ENCODE data around the gene CCSER1.
"Not testable (repeated sequence)": the region's sequence is repeated elsewhere in the genome, so short reads cannot be mapped to it uniquely, and the experiment has no call there.

CCSER1 gene

DNA sequence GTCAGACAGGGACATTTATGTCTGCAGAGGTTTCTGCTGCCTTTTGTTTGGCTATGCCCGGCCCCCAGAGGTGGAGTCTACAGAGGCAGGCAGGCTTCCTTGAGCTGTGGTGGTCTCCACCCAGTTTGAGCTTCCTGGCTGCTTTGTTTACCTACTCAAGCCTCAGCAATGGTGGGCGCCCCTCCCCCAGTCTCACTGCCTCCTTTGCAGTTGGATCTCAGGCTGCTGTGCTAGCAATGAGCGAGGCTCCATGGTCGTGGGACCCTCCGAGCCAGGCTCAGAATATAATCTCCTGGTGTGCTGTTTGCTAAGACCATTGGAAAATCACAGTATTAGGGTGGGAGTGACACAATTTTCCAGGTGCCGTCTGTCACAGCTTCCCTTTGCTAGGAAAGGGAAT lies 578.3 kb downstream of the CCSER1 start:
- DNase-seq (ENCODE audit: low spot score) = not testable (repeated sequence)

DNA sequence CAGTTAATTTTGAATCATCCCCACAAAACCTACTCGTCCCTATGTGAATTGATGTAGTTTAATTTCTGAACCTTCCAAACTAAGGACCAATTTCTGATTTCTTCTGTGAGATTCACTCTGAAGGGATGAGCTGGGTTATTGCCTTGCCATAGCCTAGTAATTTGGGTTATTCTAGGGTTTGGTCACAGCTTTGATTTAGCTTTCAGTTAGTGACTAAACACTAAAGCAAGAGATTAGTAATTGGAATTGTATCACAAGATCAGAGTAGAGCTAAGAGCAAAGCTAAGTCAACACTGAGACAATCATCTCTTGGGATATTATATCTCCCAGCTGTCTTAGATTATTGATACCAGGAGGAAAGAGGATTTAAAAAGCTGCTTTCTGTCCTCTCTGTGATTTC lies 588.0 kb downstream of the CCSER1 start:
- DNase-seq (ENCODE audit: low spot score) = no peak

DNA sequence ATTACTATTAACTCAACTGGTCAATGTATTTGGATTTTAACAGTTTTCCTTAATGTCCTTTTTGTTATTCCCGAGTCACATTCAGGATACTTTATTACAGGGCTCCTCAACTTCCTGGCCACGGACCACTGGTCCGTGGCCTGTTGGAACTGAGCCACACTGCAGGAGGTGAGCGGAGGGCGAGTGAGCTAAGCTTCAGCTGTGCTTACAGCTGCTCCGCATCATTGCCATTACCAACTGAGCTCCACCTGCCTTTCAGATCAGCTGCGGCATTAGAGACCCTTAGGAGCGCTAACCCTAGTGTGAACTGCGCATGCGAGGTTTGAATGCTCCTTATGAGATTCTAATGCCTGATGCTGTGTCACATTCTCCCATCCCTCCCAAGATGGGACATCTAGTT lies 591.7 kb downstream of the CCSER1 start:
- DNase-seq (ENCODE audit: low spot score) = no peak

DNA sequence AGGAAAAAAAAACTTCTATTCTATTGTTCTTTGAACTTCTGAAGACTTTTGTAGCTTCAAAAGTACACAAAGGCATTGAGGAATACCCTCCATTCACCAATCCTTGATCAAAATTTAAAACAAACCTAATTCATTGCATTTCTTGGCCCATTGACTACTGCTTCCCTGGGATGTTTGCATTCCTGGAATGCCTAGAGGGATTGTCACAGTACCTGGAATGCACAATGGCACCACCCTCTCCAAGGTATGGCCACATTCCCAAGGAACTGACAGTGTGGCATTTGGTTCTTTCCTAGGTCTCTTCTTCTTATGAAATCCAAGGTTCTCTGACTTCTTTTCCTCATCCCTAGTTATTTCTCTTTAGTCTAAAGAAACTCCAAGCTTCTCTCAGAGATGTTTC lies 600.7 kb downstream of the CCSER1 start:
- DNase-seq (ENCODE audit: low spot score) = no peak

DNA sequence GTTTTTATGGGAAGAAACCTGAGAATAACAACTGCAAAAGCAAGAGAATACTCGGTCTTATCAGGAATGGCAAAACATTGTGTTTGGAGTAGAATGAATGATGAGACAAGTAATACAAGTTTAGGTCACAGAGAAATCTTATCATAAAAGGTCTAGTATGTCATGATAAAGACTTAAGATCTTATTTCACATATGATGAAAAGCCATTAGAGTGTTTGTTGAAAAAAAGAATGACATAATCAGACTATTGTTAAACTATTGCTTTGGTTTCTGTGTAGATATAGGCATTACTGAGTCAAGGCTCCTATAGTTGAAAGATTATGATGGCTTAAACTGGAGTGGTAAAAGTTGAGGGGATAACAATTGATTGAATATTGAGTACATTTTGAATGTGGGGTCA lies 603.6 kb downstream of the CCSER1 start:
- no peak for DNase-seq (ENCODE audit: low spot score)

DNA sequence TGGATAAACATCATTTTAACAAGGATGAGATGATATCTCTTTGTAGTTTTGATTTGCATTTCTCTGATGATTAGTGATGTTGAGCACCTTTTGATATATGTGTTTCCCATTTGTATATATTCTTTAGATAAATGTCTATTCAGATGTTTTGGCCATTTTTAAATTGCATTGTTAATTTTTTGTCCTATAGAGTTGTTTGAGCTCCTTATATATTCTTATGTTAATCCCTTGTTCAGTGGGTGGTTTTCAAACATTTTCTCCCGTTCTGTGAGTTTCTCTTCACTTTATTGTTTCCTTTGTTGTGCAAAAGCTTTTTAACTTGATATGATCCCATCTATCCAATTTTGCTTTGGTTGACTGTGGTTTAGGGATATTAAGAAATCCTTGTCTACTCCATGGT lies 606.0 kb downstream of the CCSER1 start:
- DNase-seq (ENCODE audit: low spot score) = no peak

DNA sequence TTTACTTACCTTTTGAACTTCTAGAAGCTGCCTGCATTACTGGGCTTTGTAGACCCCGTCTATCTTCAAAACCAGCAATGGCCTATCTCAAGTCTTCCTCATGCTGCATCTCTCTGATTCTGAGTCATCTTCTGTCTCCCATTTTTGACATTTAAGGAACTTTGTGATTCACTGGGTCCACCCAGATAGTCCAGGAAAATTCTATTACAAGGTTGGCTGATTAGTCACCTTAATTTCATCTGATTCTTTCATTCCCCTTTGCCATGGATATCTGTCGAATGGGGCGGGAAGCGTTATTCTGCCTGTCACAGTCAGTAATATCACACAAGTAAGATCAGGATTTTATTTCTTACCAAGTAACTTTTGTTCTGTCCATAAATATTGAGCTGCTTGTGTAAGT lies 618.0 kb downstream of the CCSER1 start:
- no peak for DNase-seq (ENCODE audit: low spot score)

DNA sequence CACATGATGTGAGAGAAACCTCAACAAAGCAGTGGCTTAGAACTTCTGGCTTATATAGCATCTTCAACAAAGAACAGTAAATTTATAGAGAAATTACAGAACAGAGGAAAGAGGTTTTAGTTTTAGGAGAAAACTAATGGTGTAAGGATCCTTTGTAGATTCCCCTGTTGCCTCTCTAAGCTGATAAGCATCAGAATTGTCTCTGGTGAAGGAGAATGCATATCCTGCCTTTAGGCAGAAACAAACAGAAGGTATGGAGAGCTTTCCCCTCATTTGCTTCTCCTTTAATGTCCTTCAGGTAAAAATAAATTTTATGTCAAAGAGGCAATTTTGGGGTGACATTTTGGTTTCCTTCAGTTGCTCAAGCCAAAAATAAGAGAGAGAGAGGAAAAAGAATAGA lies 625.9 kb downstream of the CCSER1 start:
- no peak for DNase-seq (ENCODE audit: low spot score)

DNA sequence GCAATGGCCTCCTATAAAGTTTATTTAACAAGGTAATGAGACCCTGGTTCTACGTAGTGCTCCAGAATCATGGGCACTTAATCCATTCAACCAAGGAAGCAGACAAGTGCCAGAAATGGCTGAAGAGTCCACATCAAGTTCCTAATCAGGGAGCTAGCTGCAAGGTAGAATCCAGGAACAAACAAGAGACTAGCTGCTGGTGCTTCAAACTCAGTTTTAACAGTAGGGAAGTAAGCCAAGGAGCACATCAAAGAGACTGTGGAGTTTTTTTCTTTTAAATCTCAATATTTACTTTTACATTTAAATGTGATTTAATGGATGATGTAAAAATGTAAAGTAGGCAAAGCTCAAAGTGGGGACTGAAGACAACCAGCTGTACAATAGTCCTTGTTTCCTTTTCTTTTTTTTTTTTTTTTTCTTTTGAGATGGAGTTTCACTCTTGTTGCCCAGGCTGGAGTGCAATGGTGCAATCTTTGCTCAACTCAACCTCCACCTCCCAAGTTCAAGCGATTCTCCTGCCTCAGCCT lies 630.4 kb downstream of the CCSER1 start:
- no peak for DNase-seq (ENCODE audit: low spot score)

DNA sequence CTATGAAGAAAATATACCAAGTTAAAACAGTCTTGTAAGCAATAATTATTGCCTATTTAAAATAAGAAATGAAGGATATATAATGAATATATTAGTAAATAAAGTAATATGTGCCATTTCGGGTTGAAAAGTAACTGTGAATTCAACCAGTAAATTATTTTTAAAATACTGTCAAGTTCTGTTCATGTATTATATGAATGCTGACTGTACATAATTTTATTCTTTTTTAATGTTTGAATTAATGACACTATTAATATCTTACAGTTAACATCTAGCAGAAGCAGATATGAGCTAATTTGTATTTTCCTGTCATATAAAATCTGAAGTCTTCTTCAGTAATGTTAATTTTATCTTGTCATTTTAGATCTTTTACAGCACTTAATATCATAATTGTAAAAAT lies 632.9 kb downstream of the CCSER1 start:
- no peak for DNase-seq (ENCODE audit: low spot score)

DNA sequence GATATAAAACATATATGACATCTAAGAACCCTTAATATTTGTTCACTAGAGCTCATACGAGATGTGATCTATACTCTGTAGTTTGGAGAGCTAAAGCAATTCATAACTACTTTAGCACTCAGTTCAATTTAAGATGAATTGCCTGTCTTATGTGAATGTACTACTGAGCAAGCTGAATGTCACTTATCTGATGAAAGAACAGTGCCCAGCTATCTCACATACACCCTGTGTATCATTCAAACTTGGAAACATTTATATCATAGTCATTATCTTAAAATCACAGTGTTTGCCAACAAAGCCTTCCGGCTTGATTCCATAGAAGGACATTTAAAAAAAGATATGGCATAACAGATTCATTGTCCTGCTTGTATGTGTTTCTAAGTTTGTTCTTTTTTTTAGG lies 639.6 kb downstream of the CCSER1 start:
- DNase-seq (ENCODE audit: low spot score) = no peak

DNA sequence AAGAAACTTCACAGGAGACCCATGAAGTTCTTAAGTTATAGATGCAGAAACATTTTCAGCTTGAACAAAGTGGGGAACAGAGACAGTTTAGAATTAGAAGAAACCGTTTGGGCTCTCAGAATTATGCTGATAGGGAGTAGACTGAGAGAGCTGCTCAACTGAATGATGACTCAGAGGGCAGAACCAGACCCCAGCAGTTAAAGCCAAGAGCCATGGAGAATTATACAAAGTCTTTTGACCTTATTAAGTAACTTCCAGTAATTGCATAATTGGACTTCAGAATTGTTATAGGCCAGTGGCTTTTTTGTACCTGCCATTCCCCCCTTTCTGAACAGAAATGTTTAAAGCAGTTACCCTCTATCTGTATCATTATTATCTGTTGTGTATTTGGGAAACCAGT lies 642.1 kb downstream of the CCSER1 start:
- DNase-seq (ENCODE audit: low spot score) = no peak

DNA sequence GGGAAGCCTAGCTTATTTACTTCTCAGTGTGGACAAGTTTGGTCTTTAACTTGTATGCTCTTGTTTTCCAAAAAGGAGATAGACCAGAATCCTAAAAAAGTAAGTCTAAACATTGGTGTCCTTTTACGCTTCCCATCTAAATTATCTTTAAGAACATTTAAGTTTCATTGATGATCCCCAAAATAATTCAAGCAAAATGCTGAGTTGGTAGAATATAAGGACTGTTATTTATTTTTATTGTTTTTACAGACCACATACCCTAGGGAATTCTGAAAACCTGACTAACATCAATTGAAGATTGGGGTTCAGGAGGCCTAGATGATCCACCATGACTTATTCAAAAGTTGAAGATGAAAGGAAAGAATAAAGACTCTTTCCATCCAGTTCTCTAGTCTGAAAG lies 653.0 kb downstream of the CCSER1 start:
- no peak for DNase-seq (ENCODE audit: low spot score)

DNA sequence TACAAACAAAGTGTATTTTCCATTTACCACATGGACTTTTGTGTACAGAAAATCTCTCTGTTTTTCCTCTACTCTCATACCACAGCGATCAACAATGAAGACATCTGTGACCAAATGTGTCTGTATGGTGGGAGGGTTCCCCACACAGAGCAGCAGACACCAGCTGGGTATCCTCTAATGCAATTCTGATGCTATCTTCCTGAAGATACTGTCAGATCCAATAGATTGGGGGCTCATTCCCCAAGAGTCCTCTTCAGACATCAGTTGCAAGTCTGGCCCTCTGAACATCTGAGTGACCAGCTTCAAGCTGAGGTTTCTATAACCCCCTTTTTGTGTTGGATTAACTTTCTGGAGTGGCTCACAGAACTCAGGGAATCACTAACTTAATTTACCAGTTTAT lies 659.4 kb downstream of the CCSER1 start:
- DNase-seq (ENCODE audit: low spot score) = no peak

DNA sequence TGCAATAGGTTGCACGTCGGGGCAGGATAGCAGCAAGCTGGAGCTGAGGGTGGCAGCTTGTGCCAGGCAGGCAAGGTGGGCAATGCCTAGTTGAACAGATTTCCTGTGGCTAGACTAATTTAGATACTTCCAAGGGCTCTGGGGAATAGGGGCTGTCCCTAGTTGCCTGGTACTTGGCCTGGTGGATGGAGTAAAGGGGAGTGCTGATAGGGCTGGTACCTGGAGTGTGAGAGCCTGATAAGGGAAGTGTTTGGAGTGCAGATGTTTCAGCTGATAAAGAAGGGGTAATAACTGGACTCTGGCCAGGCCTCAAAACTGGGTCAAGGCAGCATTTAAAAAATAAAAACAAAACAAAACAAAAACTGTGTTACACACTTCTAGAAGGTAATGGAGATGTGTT lies 665.5 kb downstream of the CCSER1 start:
- no peak for DNase-seq (ENCODE audit: low spot score)

DNA sequence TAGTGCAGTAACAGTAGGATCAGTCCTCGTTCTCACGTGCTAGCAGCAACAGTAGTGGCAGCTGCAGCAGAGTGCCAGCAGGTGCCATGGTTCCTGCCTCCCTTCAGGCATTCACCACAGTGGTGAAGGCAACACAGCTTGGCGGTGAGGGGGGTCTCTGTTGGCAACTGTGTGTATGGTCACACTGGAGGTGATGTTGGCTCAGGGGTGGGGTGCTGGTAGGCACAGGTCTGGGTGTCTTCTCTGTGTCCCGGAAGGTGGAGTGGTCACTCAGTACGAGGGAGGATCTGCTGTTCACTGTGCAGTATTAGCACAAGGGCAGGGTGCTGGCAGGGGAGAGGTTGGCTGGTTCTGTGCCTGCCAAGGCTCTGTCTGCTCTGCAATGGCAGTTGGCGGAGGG lies 671.8 kb downstream of the CCSER1 start:
- no peak for DNase-seq (ENCODE audit: low spot score)

DNA sequence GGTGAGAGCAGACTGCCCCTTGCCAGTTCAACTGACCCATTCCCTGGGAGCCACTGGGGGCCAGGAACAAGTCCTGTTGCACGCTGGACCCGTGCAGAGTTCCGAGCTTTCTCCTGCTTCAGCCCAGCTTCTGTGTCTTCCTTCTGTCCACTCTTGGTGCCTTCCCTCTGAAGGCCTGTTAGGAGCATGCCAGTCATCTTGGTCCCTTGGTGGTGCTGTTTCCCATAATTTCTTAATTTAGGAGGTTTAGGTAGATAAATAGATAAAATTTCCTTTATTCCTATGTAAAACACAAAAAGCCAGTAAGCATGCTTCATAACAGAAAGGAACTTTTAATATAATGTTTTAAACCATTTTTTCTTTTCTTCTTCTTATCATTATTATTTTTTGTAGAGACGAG lies 672.7 kb downstream of the CCSER1 start:
- DNase-seq (ENCODE audit: low spot score) = no peak

DNA sequence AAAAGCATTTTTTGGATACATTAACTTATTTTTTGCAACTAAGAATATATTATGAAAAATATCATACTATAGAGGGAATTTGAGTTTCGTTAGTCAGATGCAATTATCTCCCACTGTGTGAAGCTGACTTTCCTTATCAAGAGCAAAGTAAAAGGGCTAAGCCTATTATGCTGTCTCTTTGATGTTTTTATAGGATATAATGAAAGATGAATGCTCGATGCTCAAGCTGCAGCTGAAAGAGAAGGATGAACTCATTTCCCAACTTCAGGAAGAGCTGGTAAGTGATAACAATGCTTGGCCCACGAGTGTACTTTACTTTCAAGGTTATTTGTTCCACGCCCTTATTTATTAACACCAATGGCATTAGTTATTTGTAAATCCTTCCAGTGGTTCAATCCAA lies 688.4 kb downstream of the CCSER1 start:
- no peak for DNase-seq (ENCODE audit: low spot score)

DNA sequence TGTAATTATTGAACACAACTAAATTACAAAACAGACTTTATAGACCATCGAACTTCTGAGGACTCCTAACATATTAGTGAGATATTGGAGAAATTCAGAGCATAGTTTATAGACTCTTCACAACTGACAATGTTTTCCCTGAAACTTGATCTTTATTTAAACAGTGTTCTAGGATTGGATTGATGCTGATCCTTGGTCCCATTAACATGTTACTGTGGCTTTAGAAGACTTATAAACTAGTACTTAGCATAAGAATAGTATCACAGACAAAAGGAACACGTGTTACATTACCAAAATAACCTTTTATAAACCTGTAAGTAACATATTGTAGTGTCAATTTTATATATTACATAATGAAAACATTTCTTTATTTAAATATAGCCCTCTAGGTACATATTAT lies 689.6 kb downstream of the CCSER1 start:
- no peak for DNase-seq (ENCODE audit: low spot score)

DNA sequence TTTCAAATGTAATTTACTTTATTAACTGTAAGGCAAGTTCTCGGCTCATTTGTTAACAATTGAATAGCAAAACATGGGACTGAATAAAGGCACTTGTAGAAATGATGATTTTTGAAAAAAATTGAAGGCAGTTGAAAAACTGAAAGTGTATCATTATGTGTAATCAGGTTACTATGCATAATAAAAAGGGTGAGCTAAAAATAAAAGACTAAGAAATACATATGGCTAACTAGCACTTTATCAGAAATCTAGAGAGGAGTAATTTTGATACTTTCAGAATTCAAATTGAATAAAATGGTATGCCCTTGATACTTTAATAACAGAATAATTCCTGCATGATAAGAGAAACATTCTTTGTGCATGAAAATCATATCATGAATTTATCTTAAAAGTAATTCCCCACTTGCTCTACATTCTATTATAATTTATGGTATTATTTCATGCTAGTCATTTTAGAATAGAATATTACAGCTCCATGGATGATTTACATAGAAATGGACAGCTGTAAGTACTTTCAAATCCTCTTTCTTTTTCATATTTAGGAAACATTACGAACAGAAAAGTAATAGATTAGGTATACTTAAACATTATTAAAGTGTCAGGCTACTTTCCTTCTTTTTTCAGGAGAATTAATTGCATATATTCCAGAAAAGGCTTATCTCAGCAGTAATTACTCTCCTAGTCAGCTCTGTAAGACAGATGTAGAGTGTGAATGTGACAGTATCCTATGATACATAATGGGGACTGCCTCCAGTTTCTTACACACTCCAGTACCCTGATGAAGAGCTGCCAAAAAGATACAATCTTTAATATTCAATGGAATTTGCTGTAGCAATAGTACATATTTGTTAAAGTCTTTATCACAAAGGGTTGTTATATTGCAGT lies 697.3 kb downstream of the CCSER1 start:
- no peak for DNase-seq (ENCODE audit: low spot score)

DNA sequence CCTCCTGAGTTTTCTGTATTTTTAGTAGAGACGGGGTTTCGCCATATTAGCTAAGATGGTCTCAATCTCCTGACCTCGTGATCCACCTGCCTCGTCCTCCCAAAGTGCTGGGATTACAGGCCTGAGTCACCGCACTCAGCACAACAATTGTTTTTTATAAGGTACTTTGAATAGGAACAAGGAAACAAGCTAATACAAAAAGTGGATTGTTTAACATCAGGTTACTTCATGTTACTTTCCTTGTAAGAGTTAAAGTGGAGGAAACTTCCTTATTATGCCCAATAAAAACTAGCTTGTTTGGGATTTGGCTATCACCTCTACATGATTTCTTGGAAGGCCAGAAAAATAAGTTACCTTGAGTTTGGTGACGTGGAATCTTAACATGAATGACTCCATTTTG lies 698.7 kb downstream of the CCSER1 start:
- DNase-seq (ENCODE audit: low spot score) = no peak

DNA sequence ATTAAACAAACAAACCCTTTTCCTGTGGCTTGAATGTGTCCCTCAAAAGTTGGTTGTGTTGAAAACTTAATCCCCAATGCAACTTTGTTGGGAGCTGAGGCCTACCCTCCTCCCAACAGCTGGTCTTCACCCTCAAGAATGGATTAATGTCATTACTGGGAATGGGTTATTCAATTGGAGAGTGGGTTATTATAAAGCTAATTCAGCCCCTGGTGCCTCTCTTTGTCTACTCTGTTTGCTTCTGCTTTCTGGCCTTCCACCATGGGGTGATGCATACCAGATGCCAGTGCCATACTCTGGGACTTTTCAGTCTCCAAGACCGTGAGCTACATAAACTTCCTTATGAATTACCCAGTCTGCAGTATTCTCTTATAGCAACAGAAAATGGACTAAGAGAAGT lies 706.5 kb downstream of the CCSER1 start:
- DNase-seq (ENCODE audit: low spot score) = no peak

DNA sequence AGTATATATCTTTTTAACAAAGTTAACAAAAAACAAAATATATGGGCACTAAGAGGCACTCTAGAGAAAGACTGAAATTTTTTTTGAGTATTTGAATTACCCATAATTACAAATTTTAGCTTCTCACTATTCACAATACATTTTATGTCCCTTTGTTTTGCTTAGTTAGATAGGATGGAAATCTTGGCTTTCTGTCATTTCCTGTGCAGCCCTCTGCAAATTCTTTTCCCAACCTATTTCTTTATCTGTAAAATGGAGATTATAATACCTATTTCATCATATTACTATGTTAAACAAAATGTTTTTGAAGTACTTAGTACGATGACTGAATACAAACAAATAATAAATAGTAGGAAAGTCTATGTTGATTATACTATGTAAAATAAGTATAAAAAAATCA lies 710.0 kb downstream of the CCSER1 start:
- no peak for DNase-seq (ENCODE audit: low spot score)

DNA sequence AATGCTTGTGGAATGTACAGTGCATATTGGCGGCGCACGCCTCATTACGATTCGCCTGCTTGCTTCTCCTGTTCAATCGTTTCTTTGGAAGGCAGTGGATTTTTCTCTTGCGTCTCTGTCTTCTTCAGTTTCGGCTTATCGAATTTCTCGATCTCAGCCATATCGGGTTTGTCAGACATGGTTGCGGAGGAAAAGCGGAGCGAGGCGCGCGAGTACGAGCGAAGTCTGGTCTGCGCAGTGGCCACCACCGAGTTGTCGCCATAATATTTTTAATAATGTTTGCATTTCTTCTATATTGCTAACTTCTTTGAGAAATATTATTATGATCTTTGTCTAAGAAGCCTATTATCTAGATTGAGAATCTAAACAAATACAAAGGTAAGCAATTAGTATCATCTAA lies 711.7 kb downstream of the CCSER1 start:
- DNase-seq (ENCODE audit: low spot score) = not testable (repeated sequence)
